ENCODE measurements around the gene CEP68.
"Not testable (repeated sequence)": the region's sequence is repeated elsewhere in the genome, so short reads cannot be mapped to it uniquely, and the experiment has no call there.

The CEP68 gene

GRCh38 chr2:65085148-65085547, 28.9 kb downstream of the CEP68 start:
- no peak for DNase-seq

DNA sequence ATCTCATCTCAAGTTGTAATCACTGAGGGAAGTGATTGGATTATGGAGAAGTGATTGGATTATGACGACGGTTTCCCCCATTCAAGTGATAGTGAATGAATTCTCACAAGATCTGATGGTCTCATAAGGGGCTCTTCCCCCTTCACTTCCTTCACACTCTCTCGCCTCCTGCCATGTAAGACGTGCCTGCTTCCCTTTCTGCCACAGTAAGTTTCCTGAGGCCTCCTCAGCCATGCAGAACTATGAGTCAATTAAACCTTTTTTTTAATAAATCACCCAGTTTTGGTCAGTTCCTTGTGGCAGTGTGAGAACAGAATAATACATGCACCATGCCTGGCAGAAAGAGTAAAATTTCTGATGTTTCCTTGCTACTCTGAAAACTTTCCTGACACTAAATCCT, 36.6 kb downstream of the CEP68 start:
- no peak for DNase-seq

DNA sequence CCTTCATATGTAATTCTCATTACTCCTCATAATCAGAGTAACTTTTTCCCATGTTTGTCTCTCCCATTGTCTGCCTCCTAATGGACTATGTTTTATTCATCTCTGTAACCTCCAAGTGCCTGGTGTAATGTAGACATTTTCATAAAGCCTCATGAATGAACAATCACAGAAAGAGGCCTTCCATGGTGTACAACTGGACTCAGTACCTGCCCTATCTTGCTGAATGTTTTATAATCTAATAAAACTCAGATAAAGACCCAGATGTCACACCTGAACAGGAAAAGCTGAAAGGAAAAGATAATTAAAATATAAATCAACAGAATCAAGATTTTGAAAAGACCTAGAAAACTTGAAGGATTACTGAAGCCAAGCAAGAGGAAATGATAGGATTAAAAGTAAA, 37.0 kb downstream of the CEP68 start:
- no peak for DNase-seq

DNA sequence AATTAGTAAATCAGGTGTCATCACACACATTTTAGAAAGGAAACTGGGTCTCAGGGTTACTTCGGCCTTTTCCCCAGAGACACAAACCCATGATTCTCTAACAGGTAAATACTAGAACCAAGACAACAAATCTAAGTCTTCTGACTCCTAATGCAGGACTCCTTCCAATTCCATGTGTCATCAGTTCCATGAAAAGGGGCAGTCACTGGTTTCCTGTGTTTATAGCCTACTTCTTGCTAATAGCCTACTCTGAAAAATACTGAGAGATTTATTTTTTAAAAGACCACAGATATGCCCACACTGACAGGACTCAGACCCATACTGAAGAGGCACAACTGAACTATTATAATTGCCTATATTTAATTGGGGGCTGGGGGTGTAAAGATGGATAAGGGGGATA, 40.7 kb downstream of the CEP68 start:
- DNase-seq: no peak

GRCh38 chr2:65097844-65098243, 41.6 kb downstream of the CEP68 start:
- DNase-seq: no peak

GRCh38 chr2:65098741-65099140, 42.5 kb downstream of the CEP68 start:
- DNase-seq: no peak

DNA sequence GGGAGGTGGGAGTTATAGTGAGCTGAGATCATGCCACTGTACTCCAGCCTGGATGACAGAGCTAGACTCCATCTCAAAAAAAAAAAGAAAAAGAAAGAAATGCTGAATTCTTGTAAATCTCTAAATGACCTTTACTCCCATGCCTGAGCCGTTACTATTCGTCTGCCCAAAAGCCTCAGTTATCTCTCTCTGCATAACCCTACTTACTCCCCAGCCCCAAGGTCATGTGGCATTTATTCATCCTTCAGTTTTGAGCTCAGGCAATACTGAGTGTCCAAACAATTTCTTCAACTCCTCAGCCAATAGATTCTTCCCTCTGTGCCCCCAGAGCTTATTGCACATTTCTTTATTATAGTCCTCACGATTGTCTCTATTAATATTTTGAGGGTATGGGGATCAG, 44.9 kb downstream of the CEP68 start:
- DNase-seq: no peak

DNA sequence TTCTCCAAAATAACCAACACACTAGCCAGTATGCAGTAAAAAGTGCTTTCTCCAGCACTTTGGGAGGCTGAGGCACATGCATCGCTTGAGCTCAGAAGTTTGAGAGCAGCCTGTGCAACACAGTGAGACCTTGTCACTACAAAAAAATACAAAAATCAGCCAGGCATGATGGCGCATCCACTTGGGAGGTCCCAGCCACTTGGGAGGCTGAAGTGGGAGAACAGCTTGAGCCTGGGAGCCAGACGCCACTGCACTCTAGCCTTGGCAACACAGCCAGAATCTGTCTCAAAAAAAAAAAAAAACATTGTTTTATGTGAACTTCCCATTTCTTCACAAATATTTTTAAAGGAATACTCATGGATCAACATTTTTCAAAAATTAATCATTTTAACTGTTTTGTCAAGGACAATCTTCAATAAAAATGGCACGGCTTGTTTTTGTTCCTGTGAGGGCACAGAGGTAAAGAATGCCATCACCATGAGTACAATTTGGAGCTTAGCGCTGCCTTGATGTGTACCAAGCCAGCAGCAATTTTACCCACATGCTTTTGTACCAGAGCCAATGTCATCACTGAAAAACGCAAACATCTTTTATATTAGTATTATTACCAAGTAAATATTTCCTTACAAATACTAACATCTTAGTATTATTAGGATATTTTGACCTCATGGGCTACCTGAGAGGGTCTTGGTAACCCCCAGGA, 46.9 kb downstream of the CEP68 start:
- DNase-seq: peak in 1 of 14 donors; percentile 3

GRCh38 chr2:65107530-65107929, 51.3 kb downstream of the CEP68 start:
- no peak for DNase-seq

- no peak for DNase-seq
Measured at GRCh38 chr2:65108780-65109179, 52.6 kb downstream of the CEP68 start.

GRCh38 chr2:65112633-65113032, 56.4 kb downstream of the CEP68 start:
- DNase-seq: no peak

DNA sequence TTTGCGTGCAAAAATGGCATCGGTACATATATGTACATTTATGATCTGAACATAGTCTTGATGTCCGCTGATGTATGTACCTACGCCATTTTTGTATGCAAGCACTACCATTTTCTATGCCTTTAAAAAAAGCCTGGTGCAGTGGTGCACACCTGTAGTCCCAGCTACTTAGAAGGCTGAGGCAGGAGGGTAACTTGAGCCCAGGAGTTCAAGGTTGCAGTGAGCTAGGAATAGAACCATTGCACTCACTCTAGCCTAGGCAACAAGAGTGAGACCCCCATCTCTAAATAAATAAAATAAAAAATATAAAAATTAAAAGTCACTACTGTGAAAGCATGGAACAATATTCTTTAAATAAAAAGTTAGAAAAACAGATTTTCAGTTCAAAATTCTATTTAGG, 57.0 kb downstream of the CEP68 start:
- DNase-seq: no peak

GRCh38 chr2:65113816-65114215, 57.6 kb downstream of the CEP68 start:
- DNase-seq: no peak

DNA sequence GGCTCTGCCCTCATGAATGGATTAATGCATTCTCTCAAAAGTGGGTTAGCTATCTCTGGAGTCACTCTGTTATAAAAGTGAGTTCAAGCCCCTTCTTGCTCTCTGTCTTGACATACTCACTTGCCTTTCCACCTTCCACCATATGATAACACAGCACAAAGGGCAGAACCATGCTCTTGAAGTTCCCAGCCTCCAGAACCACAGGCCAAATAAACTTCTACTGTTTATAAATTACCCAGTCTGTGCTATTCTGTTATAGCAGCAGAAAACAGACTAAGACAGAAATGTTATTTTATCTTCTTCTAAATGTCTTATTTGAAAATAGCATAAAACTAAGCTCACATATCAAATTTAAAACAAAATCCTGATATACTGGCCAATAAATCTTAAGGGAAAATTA, 58.7 kb downstream of the CEP68 start:
- DNase-seq: no peak

GRCh38 chr2:65116645-65117044, 60.4 kb downstream of the CEP68 start:
- no peak for DNase-seq

DNA sequence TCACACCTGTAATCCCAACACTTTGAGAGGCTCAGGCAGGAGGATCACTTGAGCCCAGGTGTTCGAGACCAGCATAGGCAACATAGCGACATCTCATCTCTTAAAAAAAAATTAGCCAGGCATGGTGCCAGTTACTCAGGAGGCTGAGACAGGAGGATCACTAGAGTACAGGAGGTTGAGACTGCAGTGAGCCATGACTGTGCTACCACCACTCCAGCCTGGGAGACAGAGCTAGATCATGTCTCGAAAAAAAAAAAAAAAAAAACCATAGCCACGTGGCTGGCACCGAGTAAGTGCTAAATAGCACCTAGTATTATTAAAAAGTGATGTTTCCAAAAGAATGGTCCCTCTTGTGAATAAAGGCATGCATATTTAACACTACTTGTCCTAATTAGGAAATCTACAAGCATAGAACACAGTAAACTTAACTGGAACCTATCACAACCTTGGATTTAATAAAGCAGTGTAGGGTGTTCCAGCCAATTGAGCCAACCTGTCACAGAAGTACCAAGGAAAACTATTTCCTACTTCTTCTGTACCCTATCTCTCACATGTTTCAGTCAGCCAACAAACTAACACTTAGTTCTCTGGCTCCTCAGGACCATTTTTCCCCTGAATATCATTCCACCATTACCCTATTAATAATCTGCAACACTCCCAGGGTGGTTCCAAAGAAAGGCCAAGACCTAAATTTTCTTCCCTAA, 64.9 kb downstream of the CEP68 start:
- no peak for DNase-seq

DNA sequence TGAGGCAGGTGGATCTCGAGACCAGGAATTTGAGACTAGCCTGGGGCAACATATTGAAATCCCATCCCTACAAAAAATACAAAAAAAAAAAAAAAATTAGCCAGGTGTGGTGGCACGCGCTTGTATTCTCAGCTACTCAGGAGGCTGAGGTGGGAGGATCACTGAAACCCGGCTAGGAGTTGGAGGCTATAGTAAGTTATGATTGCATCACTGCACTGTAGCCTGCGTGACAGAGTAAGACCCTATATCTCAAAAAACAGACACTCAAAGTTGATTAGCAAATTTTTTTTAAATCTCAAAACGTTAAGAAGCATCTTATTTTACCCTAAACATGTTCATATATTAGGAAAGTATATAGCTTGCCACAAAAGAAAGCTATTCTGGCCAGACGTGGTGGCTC, 66.1 kb downstream of the CEP68 start:
- no peak for DNase-seq

DNA sequence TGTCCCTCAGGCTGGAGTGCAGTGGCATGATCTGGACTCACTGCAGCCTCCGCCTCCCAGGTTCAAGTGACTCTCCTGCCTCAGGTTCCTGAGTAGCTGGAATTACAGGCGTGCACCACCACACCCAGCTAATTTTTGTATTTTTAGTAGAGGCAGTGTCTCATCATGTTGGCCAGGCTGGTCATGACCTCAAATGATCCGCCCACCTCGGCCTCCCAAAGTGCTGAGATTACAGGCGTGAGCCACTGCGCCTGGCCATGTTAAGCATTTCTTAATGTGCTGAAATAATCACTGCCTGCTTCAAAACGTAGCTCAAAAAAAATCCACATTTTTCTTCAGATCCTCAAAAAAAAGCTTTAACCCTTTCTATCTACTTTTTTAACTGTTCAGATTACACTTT, 69.2 kb downstream of the CEP68 start:
- DNase-seq: not testable (repeated sequence)

- peak in 2 of 14 donors; percentile 1 to 11 for DNase-seq
Measured at GRCh38 chr2:65128297-65129190, 72.3 kb downstream of the CEP68 start.

DNA sequence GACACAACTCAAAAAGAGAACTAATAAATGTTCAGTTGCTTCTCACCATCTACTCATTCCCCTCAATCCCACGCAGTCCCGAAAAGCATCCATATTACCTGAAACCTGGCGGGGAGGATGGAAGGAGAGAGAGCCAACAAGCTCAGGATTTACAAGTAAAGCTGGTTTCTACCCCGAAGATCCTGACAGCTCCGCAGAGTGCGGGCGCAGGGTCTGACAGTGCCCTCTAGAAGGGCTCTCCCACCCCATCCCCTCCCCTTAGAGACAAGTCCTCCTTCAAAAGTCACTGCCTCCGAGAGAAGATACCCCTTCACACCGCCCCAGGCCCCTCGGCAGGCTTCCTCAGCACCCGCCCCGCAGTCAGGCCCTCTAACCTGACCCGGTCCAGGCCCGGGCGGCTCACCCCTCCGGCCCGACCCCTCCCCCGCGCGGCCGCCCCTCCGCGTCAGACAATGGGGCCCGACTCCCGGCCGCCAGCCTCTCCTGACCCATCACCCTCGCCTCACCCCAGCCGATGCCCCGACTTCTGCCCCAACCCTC, 73.1 kb downstream of the CEP68 start:
- peak in 3 of 14 donors; percentile 29 to 75 (median 56) for DNase-seq

GRCh38 chr2:65129826-65130663, 73.8 kb downstream of the CEP68 start, which contains the start of gene RAB1A:
Gene RAB1A (minus strand): TSS chr2:65130106. CDS start chr2:65129915, 191 bp downstream.
- DNase-seq: peak; percentile 94 to 100 (median 98)

GRCh38 chr2:65130664-65131175, 74.5 kb downstream of the CEP68 start:
- DNase-seq: peak in 2 of 14 donors; percentile 48 to 86
